CD14-positive monocyte (primary cell): ENCODE results near the gene MACF1. TPM values are rescaled to one million over a fixed set of nuclear protein-coding genes. Genes with fewer than 3 reads are reported as not detected.
"Not testable (repeated sequence)": the region's sequence is repeated elsewhere in the genome, so short reads cannot be mapped to it uniquely, and the experiment has no call there.

ENCODE experiments used
- DNase-seq, 3 donors: peaks; one replicate each; pipeline ENCODE4 v3.0.0-alpha.2; 2011 to 2022
- H2AFZ ChIP-seq: 2 replicates; pipeline ENCODE4 v1.6.0; 2012; ENCODE audit warnings: mild to moderate bottlenecking, low read depth, low read length, inconsistent platforms; ENCODE audit not compliant: insufficient read depth, poor library complexity, severe bottlenecking
- H3K27ac ChIP-seq, 2 donors: 1 replicate in 1 of 2; 2 replicates in 1 of 2; pipeline ENCODE4 v1.5.1; 2012 to 2013; ENCODE audit warnings: low read length in 2 of 2, control low read depth in 1 of 2, inconsistent platforms in 1 of 2, low read depth in 1 of 2, mild to moderate bottlenecking in 1 of 2
- H3K27me3 ChIP-seq, 2 donors: one replicate each; pipeline versions ENCODE4 v1.6.0 to v1.6.1; 2011 to 2013; ENCODE audit warnings: low read length in 2 of 2; ENCODE audit not compliant: control insufficient read depth in 2 of 2, insufficient read depth in 2 of 2
- H3K36me3 ChIP-seq, 2 donors: replicated peaks in 1 of 2; 1 replicate in 1 of 2; 2 replicates in 1 of 2; pipeline versions ENCODE4 v1.5.1 to v1.6.1; 2012 to 2013; ENCODE audit warnings: low read length in 2 of 2, control low read depth in 1 of 2, inconsistent platforms in 1 of 2, mild to moderate bottlenecking in 1 of 2; ENCODE audit not compliant: insufficient read depth in 2 of 2, control insufficient read depth in 1 of 2
- H3K4me1 ChIP-seq, 2 donors: 1 replicate in 1 of 2; 2 replicates in 1 of 2; pipeline versions ENCODE4 v1.5.1 to v1.6.1; 2012 to 2013; ENCODE audit warnings: low read length in 2 of 2, control low read depth in 1 of 2, inconsistent platforms in 1 of 2, mild to moderate bottlenecking in 1 of 2, moderate library complexity in 1 of 2; ENCODE audit not compliant: insufficient read depth in 2 of 2, control insufficient read depth in 1 of 2
- H3K4me2 ChIP-seq: replicated peaks from 2 replicates; pipeline ENCODE3; 2012; ENCODE audit warnings: low read length, moderate library complexity, mild to moderate bottlenecking; ENCODE audit not compliant: poor library complexity, severe bottlenecking; ENCODE audit errors: extremely low read depth
- H3K4me3 ChIP-seq, 3 experiments: fragments of 200-600 bp in 1 of 3; sonication (generic) in 1 of 3; replicated peaks in 1 of 3; 1 replicate in 2 of 3; 2 replicates in 1 of 3; pipeline ENCODE4 v1.5.1; 2011 to 2013; ENCODE audit warnings: low read length in 3 of 3, mild to moderate bottlenecking in 3 of 3, control low read depth in 2 of 3, low read depth in 2 of 3, inconsistent platforms in 1 of 3, moderate library complexity in 1 of 3
- H3K79me2 ChIP-seq: 2 replicates; pipeline ENCODE4 v1.6.0; 2012; ENCODE audit warnings: mild to moderate bottlenecking, control low read depth, inconsistent platforms, low read length, moderate library complexity; ENCODE audit not compliant: insufficient read depth
- H3K9ac ChIP-seq: 2 replicates; pipeline ENCODE4 v1.6.0; 2017; ENCODE audit warnings: low read length, mild to moderate bottlenecking; ENCODE audit not compliant: insufficient read depth, poor library complexity, severe bottlenecking
- H3K9me3 ChIP-seq, 2 donors: replicated peaks in 1 of 2; 1 replicate in 1 of 2; 2 replicates in 1 of 2; pipeline versions ENCODE4 v1.5.1 to v1.6.1; 2012 to 2013; ENCODE audit warnings: low read length in 2 of 2, control low read depth in 1 of 2; ENCODE audit not compliant: control insufficient read depth in 1 of 2, insufficient read depth in 1 of 2
- H4K20me1 ChIP-seq: 2 replicates; pipeline ENCODE4 v1.6.0; 2012; ENCODE audit warnings: mild to moderate bottlenecking, low read length, control low read depth, moderate library complexity; ENCODE audit not compliant: insufficient read depth
- H3K27ac Mint-ChIP-seq, 7 donors: one replicate each; pipeline ENCODE4 v1.8.0; 2020; ENCODE audit warnings: mild to moderate bottlenecking in 7 of 7, mixed read lengths in 7 of 7, moderate library complexity in 6 of 7, inconsistent platforms in 2 of 7
- H3K27me3 Mint-ChIP-seq, 3 donors: one replicate each; pipeline ENCODE4 v1.8.0; 2021 to 2022; ENCODE audit warnings: low read depth in 3 of 3, mild to moderate bottlenecking in 3 of 3, mixed read lengths in 3 of 3, moderate library complexity in 3 of 3, inconsistent platforms in 1 of 3
- H3K36me3 Mint-ChIP-seq, 2 donors: one replicate each; pipeline ENCODE4 v1.8.0; 2020; ENCODE audit warnings: mixed read lengths in 2 of 2, inconsistent platforms in 1 of 2, mild to moderate bottlenecking in 1 of 2
- H3K4me1 Mint-ChIP-seq: one replicate; pipeline ENCODE4 v1.8.0; 2020; ENCODE audit warnings: mild to moderate bottlenecking, mixed read lengths
- H3K4me3 Mint-ChIP-seq, 2 donors: one replicate each; pipeline ENCODE4 v1.8.0; 2020; ENCODE audit warnings: mild to moderate bottlenecking in 2 of 2, mixed read lengths in 2 of 2, moderate library complexity in 1 of 2
- H3K9me3 Mint-ChIP-seq, 7 donors: one replicate each; pipeline ENCODE4 v1.8.0; 2020 to 2022; ENCODE audit warnings: mixed read lengths in 7 of 7, mild to moderate bottlenecking in 6 of 7, moderate library complexity in 6 of 7, inconsistent platforms in 2 of 7
- WGBS: methylation state at CpG from one replicate; pipeline ENCODE4 v1.1.5; 2013; ENCODE audit warnings: missing lambda C conversion rate; ENCODE audit not compliant: insufficient coverage; 5-methylcytosine and 5-hydroxymethylcytosine counted together
- intact Hi-C, 2 donors: fragments of 100-400 bp; cut with micrococcal nuclease; formaldehyde crosslinking; loops; one replicate each; pipeline versions ENCODE4 v1.15.0 to v1.15.1; 2023
- polyA plus RNA-seq, 3 donors: library from polyadenylated mRNA; depleted of rRNA in 1 of 3; unstranded in 2 of 3; stranded (reverse) in 1 of 3; fragments of 300-500 nt in 2 of 3; fragments of >200 nt in 1 of 3; fragmentation: Illumina TruSeq in 2 of 3; gene quantifications; 1 replicate in 2 of 3; 2 replicates in 1 of 3; pipeline ENCODE4 v1.2.3, GENCODE V29; 2012 to 2021

Gene MACF1
- polyA plus RNA-seq, 3 donors = 3.4 to 36.8 (median 4.5) TPM

DNA sequence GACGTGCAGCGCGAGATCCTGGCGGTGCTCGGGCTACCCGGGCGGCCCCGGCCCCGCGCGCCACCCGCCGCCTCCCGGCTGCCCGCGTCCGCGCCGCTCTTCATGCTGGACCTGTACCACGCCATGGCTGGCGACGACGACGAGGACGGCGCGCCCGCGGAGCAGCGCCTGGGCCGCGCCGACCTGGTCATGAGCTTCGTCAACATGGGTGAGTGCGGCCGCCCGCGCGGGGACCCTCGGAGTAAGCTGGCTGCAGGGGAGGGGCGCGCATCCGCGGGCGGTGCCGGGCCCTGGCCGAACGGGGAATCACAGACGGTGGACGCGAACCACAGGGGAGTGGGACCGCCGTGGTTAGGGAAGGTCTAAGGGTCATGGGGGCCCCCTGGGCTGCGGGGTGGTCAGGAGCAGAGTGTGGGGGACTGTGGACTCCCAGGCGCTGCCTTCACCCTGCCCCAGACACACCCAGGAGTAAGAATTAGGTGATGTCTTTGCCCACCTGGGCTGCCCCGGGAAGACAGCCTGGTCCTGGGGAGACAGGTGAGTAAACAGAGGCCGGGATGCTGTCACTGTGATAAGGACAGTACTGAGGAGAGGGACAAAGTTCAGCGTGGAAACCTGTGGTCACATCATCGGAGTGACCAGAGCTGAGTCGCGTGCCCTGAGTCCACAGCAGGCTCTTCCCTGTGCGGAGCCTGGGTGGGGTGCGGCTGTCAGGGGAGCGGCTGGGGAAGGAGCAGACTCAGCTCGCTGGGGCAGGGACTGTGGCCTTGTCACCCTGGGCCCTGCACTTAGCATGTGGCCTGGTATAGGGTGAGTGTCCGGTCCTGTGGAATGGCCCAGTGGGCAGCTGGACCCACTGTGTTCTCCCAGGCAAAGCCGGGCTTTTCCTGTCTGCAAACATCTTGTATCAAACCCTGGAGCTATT, 287.9 kb downstream of the MACF1 start:
- DNase-seq, H3K27ac ChIP-seq, intact Hi-C loops, H3K27ac Mint-ChIP-seq, H3K4me3 ChIP-seq, H2AFZ ChIP-seq, H3K36me3 ChIP-seq, H3K9ac ChIP-seq, H3K36me3 Mint-ChIP-seq, H3K79me2 ChIP-seq: not testable (repeated sequence)
- Mint-ChIP-seq H3K9me3 (peaks cover 0 to 12% (median 2%) of the 10 kb centered on the region in 7 donors), H3K4me3 (peak overlapping the region; percentile 65 to 80), H3K4me1 (peaks cover 20% of the 10 kb centered on the region), H3K27me3 (peaks cover 40 to 52% (median 45%) of the 10 kb centered on the region in 3 donors)
- Histone ChIP-seq H3K27me3 (peaks cover 18 to 40% of the 10 kb centered on the region in 2 donors), H3K4me1 (peaks cover 15 to 18% of the 10 kb centered on the region in 2 donors), H4K20me1 (peaks cover 11% of the 10 kb centered on the region), H3K4me2 (peak overlapping the region; percentile 78), H3K9me3 (peaks cover 0 to 15% of the 10 kb centered on the region in 2 donors)
- 15% methylated on average over 43 of the region's 67 CpGs for WGBS

DNA sequence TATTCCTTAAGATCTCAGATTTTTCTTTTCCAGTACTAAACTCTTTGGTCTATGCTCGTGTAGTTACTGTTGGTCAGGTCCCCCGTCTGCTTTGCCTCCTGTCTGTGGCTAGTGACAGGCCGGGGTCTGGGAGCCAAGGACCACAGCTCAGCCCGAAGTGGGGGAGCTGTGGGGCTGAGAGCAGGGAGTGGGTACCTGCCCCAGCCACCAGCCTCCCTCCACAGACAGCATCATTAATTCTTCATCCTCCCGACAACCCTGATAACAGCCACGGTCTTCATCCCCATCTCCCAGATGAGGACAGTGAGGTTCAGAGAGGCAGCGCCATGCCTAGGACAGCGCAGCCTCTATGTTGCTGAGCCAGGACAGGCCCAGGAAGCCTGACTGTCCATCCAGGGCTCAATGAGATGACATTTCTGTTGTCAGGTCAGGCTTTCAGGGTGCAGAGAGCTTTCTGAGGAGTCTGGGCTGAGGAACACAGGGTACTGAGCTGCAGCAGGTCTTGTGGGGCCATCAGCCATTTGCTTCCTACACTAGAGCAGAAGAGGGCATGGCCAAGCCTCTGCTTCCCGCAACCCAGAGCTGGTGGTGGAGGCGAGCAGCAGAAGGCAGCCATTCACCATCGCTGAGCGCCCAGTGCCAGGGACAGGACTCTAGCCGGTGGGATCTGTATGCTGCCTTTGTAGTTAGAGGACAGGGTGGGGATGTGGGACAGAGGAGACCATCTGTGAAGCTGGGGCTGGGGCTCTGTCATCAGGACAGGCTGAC, 288.7 kb downstream of the MACF1 start:
- H3K4me3 ChIP-seq, H3K27ac Mint-ChIP-seq, H2AFZ ChIP-seq, H3K36me3 Mint-ChIP-seq, H3K36me3 ChIP-seq, intact Hi-C loops, H3K79me2 ChIP-seq, H3K27ac ChIP-seq, DNase-seq, H3K4me2 ChIP-seq, H3K9ac ChIP-seq: not testable (repeated sequence)
- H3K9me3 ChIP-seq = peaks cover 0 to 15% of the 10 kb centered on the region in 2 donors
- 89% methylated on average over 6 of the region's 13 CpGs for WGBS
- Mint-ChIP-seq H3K4me3 (peak overlapping the region in 1 of 2 donors; percentile 80), H3K9me3 (peaks cover 0 to 12% (median 2%) of the 10 kb centered on the region in 7 donors), H3K4me1 (peaks cover 22% of the 10 kb centered on the region), H3K27me3 (peaks cover 40 to 52% (median 45%) of the 10 kb centered on the region in 3 donors)
- peaks cover 14 to 15% of the 10 kb centered on the region in 2 donors for H3K4me1 ChIP-seq
- H3K27me3 ChIP-seq = peaks cover 18 to 40% of the 10 kb centered on the region in 2 donors
- peaks cover 11% of the 10 kb centered on the region for H4K20me1 ChIP-seq
